HFF-Myc (cell line): ENCODE measurements around the gene RHOT1.
"Not testable (repeated sequence)": the region's sequence is repeated elsewhere in the genome, so short reads cannot be mapped to it uniquely, and the experiment has no call there.

ENCODE experiments used
- DNase-seq: peaks from one replicate; pipeline ENCODE4 v3.0.0-alpha.2; 2011; ENCODE audit warnings: low read depth; ENCODE audit errors: extremely low read depth
- H3K4me3 ChIP-seq: replicated peaks from 2 replicates; pipeline ENCODE4 v1.5.1; 2011; ENCODE audit warnings: low read depth, mild to moderate bottlenecking, control low read depth, low read length
- TF ChIP-seq, protein P1 (sequence below): IDR thresholded peaks from 2 replicates; pipeline ENCODE4 v1.5.1; 2012; ENCODE audit warnings: mild to moderate bottlenecking, low read depth, low read length, control low read depth; ENCODE audit errors: missing control alignments

Gene RHOT1

DNA sequence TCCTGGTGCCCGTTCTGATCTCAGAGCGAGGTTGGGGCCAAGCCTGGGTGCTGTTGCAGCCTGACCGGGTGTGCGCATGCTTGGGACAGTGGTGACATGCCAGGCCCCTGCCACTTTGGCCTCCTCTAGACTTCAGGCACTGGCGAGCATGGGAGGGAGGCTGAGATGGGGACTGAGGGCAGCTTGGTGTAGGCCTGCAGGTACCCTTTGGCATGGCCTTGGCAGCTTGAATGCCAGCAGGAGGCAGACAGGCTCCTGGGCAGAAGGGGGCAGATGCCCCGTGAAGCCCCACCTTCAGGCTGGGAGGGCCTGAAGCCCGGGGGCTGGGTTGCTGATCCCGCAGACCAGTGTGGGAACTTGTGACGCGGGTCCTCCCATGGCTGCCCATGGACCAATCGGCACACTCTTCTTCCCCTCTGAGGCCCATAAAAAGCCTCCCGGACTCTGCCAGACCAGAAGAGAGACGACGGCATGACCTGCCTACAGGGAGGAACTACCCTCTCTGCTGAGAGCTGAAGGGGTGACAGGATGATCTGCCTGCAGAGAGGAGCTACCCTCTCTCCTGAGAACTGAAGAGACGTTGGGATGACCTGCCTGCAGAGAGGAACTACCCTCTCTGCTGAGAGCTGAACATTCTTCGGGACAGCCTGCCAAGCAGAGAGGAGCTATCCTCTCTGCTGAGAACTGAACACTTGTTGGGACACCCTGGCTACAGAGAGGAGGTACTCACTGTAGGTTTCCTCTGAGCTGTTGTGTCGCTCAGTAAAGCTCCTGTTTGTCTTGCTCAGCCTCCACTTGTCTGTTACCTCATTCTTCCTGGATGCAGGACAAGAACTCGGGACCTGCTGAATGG lies 17.5 kb downstream of the RHOT1 start:
- no peak for DNase-seq

DNA sequence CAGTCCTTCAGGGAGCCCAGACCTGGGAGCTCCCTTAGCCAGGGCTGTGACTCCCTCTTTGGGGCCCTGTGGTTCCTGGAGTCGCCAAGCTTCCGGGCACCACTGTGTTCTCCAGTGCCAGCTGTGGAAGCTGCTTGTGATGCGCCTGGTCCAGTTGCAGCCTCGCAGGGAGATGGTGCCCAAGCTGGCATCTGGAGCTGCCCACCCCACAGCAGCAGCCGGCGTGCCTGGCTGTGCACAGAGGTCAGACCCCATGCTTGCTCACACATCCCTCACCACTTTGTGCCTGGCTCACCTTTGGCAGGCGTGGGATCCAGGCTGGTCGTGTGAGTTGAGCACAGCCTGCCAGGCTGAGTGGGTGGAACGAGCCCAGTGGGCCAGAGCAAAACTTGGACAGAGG lies 18.2 kb downstream of the RHOT1 start:
- no peak overlapping the region for H3K4me3 ChIP-seq
- TF ChIP-seq, protein P1, sequence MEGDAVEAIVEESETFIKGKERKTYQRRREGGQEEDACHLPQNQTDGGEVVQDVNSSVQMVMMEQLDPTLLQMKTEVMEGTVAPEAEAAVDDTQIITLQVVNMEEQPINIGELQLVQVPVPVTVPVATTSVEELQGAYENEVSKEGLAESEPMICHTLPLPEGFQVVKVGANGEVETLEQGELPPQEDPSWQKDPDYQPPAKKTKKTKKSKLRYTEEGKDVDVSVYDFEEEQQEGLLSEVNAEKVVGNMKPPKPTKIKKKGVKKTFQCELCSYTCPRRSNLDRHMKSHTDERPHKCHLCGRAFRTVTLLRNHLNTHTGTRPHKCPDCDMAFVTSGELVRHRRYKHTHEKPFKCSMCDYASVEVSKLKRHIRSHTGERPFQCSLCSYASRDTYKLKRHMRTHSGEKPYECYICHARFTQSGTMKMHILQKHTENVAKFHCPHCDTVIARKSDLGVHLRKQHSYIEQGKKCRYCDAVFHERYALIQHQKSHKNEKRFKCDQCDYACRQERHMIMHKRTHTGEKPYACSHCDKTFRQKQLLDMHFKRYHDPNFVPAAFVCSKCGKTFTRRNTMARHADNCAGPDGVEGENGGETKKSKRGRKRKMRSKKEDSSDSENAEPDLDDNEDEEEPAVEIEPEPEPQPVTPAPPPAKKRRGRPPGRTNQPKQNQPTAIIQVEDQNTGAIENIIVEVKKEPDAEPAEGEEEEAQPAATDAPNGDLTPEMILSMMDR, result no peak
- no peak for DNase-seq

More for the DNA sequence above, 17.5 kb downstream of the RHOT1 start:
- no peak overlapping the region for H3K4me3 ChIP-seq
- TF ChIP-seq, protein P1, result no peak

DNA sequence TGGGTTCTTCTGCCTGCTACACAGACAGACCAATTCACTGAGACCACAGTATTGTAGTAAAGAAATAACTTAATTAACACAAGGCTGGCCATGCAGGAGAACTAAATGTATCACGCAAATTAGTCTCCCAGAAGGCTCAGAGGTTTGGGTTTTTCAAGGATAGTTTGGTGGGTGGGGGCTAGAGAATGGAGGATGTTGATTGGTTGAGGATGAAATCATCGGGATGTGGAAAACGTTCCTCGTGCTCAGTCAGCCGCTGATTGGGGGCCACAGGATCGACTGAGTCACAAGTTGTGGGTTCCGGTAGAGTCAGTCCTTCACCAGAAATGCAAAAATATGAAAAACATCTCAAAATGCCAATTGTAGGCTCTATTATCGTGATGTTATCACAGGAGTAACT lies 18.7 kb downstream of the RHOT1 start:
- H3K4me3 ChIP-seq, result no peak overlapping the region

DNA sequence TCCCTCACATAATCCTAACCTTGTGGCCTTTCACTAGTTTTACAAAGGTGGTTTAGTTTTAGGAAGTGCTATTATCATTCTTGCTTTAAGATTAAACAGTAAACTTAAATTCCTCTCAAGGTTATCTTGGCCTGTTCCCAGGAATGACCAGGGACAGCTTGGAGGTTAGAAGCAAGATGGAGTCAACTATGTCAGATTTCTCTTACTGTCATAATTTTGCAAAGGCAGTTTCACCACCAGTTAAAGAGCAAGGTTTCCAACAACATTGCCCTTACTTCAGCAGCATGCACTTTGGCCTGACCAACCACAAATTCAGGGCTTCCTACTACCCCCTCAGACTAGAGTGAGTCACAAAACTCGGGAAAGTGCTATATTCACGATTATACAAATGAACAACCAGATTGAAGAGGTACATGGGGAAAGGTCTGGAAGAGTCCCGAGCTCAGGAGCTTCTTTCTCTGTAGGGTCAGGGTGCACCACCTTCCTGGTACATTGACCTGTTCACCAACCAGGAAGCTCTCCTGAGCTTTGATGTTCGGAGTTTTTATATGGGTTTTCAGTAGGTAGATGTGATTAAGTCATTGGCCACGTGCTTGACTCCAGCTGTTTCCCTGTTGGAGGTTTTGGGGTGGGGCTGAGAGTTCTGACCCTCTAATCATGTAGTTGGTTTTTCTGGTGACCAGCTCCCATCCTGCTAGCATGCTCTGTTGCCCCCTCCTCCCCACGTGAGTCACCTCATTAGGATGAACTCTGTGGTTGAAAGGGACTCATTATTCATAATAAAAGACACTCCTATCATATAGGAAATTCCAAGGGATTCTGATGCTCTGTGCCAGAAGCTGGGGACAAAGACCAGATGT lies 19.4 kb downstream of the RHOT1 start:
- TF ChIP-seq, protein P1, result no peak

More for the DNA sequence above, 18.7 kb downstream of the RHOT1 start:
- TF ChIP-seq, protein P1, result no peak
- DNase-seq, result no peak

DNA sequence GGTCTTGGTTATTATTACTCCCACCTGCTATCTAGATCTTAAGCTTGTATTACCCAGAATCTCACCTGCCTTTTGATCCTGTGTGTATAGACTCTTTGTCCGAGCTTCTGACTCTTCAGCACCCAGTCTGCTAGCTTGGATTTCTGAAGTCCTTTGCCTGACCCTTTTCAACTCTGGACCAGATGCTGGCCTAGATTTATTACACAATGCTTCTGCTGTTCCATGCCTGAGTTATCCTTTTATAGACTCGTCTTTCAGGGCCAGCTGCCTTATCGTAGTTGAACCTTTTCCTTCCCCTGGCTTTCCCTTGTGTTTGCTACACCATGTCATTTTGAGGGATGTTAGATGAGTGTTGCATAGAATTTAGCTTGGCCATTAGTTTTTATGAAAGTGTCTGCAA lies 32.6 kb downstream of the RHOT1 start:
- no peak for DNase-seq
- H3K4me3 ChIP-seq, result no peak overlapping the region
- TF ChIP-seq, protein P1, result no peak

More for the DNA sequence above, 19.4 kb downstream of the RHOT1 start:
- no peak overlapping the region for H3K4me3 ChIP-seq
- peak; percentile 80 for DNase-seq

DNA sequence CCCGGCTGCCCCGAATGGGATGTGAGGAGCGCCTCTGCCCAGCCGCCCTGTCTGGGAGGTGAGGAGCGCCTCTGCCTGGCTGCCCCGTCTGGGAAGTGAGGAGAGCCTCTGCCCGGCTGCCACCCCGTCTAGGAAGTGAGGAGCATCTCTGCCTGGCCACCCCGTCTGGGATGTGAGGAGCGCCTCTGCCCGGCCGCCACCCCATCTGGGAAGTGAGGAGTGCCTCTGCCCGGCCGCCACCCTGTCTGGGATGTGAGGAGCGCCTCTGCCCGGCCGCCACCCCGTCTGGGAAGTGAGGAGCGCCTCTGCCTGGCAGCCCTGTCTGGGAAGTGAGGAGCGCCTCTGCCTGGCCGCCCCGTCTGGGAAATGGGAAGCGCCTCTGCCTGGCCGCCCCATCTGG lies 36.4 kb downstream of the RHOT1 start:
- not testable (repeated sequence) for H3K4me3 ChIP-seq, DNase-seq

DNA sequence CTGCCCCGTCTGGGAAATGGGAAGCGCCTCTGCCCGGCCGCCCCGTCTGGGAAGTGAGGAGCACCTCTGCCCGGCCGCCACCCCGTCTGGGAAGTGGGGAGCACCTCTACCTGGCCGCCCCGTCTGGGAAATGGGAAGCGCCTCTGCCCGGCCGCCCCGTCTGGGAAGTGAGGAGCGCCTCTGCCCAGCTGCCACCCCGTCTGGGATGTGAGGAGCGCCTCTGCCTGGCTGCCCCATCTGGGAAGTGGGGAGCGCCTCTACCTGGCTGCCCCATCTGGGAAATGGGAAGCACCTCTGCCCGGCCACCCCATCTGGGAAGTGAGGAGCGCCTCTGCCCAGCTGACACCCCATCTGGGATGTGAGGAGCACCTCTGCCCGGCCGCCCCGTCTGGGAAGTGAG lies 36.8 kb downstream of the RHOT1 start:
- not testable (repeated sequence) for H3K4me3 ChIP-seq, DNase-seq

DNA sequence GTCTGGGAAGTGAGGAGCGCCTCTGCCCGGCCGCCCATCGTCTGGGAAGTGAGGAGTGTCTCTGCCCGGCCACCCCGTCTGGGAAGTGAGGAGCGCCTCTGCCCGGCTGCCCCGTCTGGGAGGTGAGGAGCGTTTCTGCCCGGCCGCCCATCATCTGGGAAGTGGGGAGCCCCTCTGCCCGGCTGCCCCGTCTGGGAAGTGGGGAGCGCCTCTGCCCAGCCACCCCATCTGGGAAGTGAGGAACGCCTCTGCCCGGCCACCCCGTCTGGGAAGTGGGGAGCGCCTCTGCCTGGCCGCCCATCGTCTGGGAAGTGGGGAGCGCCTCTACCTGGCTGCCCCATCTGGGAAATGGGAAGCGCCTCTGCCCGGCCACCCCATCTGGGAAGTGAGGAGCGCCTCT lies 37.2 kb downstream of the RHOT1 start:
- not testable (repeated sequence) for H3K4me3 ChIP-seq, DNase-seq

DNA sequence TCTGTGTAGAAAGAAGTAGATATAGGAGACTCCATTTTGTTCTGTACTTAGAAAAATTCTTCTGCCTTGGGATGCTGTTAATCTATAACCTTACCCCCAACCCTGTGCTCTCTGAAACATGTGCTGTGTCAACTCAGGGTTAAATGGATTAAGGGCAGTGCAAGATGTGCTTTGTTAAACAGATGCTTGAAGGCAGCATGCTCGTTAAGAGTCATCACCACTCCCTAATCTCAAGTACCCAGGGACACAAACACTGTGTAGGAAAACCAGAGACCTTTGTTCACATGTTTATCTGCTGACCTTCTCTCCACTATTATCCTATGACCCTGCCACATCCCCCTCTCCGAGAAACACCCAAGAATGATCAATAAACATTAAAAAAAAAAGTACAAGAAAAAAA lies 38.0 kb downstream of the RHOT1 start:
- DNase-seq, result not testable (repeated sequence)

More for the DNA sequence above, 38.0 kb downstream of the RHOT1 start:
- not testable (repeated sequence) for H3K4me3 ChIP-seq
